Stimulated activated effector memory CD8-positive, alpha-beta T cell treated with anti-CD3 and anti-CD28 coated beads, Interleukin-12 subunit alpha, Interleukin-12 subunit beta, amount 100 ng/mL, for 72 hours (primary cell): ENCODE measurements around the gene PAX4.
"Not testable (repeated sequence)": the region's sequence is repeated elsewhere in the genome, so short reads cannot be mapped to it uniquely, and the experiment has no call there.

ENCODE experiments used
- ATAC-seq: fragments of 150-1000 bp; cut with Tn5 transposase; 2 replicates; pipeline ENCODE4 v1.10.0; 2021
- DNase-seq, 2 donors: peaks; one replicate each; pipeline ENCODE4 v3.0.0; 2021 to 2022; ENCODE audit warnings: low spot score in 2 of 2
- H3K27ac Mint-ChIP-seq: one replicate; pipeline ENCODE4 v1.8.0; 2022; ENCODE audit warnings: mild to moderate bottlenecking, mixed read lengths
- H3K36me3 Mint-ChIP-seq: one replicate; pipeline ENCODE4 v1.8.0; 2022; ENCODE audit warnings: mild to moderate bottlenecking, mixed read lengths
- H3K4me1 Mint-ChIP-seq: one replicate; pipeline ENCODE4 v1.8.0; 2022; ENCODE audit warnings: mixed read lengths
- H3K4me3 Mint-ChIP-seq: one replicate; pipeline ENCODE4 v1.8.0; 2022; ENCODE audit warnings: mild to moderate bottlenecking, mixed read lengths
- H3K9me3 Mint-ChIP-seq: one replicate; pipeline ENCODE4 v1.8.0; 2022; ENCODE audit warnings: mixed read lengths

PAX4 gene

DNA sequence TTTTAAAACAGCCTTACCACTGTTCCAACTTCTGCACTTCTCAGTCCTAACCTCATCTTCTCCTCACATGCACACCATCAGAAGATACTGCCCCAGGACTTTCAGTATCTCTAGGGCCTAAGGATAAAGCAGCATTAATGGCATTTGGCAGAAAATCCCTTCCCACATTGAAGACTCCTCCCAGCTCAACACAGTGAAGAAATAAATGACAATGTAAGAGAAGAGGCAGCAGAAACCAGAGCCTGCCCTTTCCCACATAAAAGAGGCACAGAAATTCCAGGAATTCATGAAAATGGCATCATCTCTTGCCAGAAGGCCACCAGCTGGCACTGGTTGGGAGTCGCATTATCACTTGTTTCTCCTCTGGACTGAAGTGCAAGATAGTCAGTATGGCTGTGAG lies 36.2 kb downstream of the PAX4 start:
- Mint-ChIP-seq H3K4me1 (peaks cover 67% of the 10 kb centered on the region), H3K27ac (peak overlapping the region; percentile 93), H3K36me3 (peaks cover 44% of the 10 kb centered on the region), H3K4me3 (no peak overlapping the region), H3K9me3 (no peaks in the 10 kb centered on the region)
- DNase-seq (no peak), ATAC-seq (no peak)

DNA sequence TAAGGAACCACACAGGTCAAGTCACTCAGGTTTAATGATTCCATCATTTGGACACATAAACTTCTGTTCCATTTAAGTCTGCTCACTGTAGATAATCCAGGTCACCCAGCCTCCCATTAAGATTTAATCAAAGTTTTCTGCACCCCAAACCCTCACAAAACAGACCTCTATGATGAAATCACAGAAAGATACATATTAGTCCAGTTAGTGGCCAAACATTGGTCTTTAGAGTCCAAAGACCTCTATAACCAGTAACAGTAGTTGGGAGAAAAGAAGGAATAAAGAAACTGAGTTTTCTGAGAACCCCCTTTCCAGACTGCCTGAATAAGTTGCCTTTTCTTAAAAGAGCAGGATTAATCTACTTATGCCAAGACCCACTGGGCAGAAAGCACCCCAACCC lies 37.3 kb downstream of the PAX4 start:
- peaks cover 57% of the 10 kb centered on the region for H3K4me1 Mint-ChIP-seq
- no peak for DNase-seq
- H3K27ac Mint-ChIP-seq, result no peak overlapping the region
- ATAC-seq, result no peak
- H3K9me3 Mint-ChIP-seq, result no peaks in the 10 kb centered on the region
- H3K4me3 Mint-ChIP-seq, result no peak overlapping the region
- peaks cover 48% of the 10 kb centered on the region for H3K36me3 Mint-ChIP-seq

DNA sequence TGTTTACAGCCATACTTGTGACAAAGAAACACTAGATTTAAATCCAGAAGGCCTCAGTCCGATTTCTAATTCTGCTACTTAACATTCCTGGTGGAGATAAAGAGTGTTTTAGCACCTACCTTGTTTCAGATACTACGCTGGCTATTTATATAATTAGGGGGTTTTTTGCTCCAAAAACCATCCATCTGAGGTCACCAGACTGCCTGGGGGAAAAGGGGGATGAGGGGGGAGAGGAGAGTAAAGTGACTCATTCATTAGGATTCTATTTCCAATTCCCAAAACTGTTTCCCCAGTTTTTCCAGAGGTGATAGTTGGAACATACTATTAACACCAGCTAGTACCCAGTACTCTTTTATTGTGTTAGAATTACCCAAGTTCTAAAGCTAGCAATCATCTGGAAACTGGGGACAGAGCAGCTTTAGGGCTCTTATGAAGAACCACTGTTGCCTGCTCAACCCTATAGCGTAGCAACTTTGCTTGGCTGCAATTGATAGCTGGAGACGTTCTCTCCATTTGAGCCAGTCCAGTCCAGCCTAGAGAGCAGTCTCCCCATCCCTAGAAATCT lies 39.1 kb downstream of the PAX4 start:
- ATAC-seq, result no peak
- peaks cover 46% of the 10 kb centered on the region for H3K4me1 Mint-ChIP-seq
- no peak overlapping the region for H3K27ac Mint-ChIP-seq
- H3K36me3 Mint-ChIP-seq, result peaks cover 53% of the 10 kb centered on the region
- H3K9me3 Mint-ChIP-seq, result no peaks in the 10 kb centered on the region
- no peak for DNase-seq
- H3K4me3 Mint-ChIP-seq, result no peak overlapping the region

DNA sequence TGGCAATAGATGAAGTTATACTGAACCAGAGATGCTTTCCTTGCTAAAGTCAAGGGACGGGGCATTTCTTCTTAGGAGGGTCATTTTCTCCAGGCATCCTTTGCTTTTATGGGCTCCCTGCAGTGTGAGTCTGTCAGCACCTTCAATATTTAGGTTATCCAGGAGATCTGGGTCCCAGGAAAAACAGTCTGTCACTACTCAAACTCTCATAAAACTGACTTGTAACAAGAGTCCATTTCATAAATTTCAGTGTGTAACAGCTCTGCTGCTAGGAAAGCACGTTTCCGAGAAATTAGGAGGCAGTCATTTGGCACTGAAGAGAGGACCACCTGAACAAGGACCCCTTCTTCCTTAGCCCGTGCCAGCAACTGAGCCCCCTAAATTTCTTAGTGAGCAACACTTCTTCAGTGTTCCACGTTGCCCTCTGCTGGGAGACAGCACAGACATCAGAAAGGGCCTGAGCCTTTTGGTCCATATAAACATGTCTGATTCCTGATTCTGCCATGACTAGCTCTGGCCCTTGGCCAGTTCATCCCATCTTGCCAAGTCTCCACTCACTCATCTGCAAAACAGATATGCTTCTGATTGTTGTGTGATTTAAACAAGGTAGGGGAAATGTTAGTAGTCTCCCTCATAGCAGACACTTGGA lies 39.8 kb downstream of the PAX4 start:
- H3K27ac Mint-ChIP-seq, result no peak overlapping the region
- DNase-seq (no peak), ATAC-seq (no peak)
- no peaks in the 10 kb centered on the region for H3K9me3 Mint-ChIP-seq
- peaks cover 40% of the 10 kb centered on the region for H3K4me1 Mint-ChIP-seq
- H3K36me3 Mint-ChIP-seq, result peaks cover 47% of the 10 kb centered on the region
- no peak overlapping the region for H3K4me3 Mint-ChIP-seq

DNA sequence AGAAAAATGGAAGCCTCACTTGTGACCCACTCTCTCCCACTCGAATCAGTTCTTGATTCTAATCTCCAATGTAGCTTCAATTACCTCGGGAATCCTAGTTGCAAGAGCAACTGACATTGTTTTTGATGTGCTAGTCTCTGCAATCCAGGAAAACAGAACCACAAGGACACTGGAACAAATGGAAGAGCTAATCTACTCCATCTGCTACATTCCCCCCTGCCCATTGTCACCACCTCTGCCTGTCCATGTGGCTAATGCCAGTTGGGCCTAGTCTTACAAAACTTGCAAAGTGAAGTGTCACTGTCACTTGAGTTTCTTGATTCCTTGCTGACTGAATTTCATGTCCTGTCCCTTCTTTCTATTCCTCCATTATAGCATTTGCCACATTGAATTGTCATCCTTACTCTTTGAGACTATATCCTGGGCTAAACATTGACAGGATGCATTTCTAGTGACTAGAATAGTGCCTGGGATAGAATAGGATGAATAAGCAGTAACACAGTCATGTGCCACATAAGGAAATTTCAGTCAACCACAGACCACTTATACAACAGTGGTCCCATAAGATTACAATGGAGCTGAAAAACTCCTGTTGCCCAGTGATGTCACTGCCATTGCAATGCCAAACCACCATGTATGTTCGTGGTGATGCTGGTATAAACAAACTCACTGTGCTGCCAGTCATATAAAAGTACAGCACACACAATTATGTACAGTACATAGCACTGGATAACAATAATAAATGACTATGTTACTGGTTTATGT lies 46.0 kb downstream of the PAX4 start:
- Mint-ChIP-seq H3K4me3 (no peak overlapping the region), H3K27ac (peak overlapping the region; percentile 5), H3K9me3 (no peaks in the 10 kb centered on the region), H3K4me1 (peaks cover 7% of the 10 kb centered on the region), H3K36me3 (peaks cover 11% of the 10 kb centered on the region)
- DNase-seq (no peak), ATAC-seq (no peak)

DNA sequence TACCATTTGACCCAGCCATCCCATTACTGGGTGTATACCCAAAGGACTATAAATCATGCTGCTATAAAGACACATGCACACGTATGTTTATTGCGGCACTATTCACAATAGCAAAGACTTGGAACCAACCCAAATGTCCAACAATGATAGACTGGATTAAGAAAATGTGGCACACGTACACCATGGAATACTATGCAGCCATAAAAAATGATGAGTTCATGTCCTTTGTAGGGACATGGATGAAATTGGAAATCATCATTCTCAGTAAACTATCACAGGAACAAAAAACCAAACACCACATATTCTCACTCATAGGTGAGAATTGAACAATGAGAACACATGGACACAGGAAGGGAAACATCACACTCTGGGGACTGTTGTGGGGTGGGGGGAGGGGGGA lies 49.9 kb downstream of the PAX4 start:
- H3K36me3 Mint-ChIP-seq, H3K9me3 Mint-ChIP-seq, DNase-seq, H3K27ac Mint-ChIP-seq, ATAC-seq, H3K4me1 Mint-ChIP-seq, H3K4me3 Mint-ChIP-seq: not testable (repeated sequence)

DNA sequence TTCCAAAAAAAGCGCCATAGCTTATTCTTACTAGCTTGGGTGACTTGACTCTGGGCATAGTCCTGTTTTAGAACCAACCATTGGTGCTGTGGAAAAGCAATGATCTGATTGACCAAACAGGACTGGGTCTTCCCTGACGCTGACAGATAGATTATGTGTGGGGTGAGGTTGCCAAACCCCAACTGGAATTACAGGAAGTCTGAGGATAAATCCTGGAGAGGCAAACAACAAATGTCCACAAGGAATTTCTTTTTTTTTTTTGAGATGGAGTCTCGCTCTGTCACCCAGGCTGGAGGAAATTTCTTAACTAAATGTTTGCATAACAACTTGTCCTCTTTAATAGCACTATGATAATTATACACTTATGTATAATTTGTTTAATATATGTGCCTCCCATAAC lies 51.7 kb downstream of the PAX4 start:
- Mint-ChIP-seq H3K4me3 (no peak overlapping the region), H3K27ac (no peak overlapping the region), H3K36me3 (no peaks in the 10 kb centered on the region), H3K9me3 (peaks cover 6% of the 10 kb centered on the region), H3K4me1 (no peaks in the 10 kb centered on the region)
- no peak for DNase-seq
- ATAC-seq, result no peak
